ENCODE data around the gene RUVBL2.

Gene RUVBL2

GRCh38 chr19:48989701-48990291, 3.9 kb upstream of the RUVBL2 start:
- TF ChIP-seq, protein P1, sequence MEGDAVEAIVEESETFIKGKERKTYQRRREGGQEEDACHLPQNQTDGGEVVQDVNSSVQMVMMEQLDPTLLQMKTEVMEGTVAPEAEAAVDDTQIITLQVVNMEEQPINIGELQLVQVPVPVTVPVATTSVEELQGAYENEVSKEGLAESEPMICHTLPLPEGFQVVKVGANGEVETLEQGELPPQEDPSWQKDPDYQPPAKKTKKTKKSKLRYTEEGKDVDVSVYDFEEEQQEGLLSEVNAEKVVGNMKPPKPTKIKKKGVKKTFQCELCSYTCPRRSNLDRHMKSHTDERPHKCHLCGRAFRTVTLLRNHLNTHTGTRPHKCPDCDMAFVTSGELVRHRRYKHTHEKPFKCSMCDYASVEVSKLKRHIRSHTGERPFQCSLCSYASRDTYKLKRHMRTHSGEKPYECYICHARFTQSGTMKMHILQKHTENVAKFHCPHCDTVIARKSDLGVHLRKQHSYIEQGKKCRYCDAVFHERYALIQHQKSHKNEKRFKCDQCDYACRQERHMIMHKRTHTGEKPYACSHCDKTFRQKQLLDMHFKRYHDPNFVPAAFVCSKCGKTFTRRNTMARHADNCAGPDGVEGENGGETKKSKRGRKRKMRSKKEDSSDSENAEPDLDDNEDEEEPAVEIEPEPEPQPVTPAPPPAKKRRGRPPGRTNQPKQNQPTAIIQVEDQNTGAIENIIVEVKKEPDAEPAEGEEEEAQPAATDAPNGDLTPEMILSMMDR (IDR thresholded peaks at IDR 0.05): no peak
- TF ChIP-seq ZFX (IDR thresholded peaks at IDR 0.05; ENCODE audit: borderline replicate concordance): no peak
- H3K27ac ChIP-seq: no peak overlapping the region

DNA sequence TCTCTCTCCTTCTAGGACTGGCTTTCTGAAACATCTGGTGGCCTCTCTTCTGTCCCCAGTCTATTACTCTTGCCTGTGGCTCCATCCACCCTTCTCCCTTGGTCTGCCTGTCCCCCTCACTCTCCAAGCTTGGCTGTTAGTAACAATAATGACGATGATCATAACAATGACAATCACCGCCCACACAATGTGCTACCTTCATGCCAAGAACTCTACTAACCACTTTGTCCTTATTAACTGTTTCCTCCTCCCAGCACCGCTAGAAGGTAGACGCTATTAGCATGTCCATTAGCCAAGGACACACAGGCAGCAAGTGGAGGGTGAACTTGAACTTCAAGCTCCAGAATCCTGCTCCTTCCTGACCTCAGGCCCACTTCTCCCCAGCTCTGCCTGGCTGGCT, 3.3 kb upstream of the RUVBL2 start:
- TF ChIP-seq, protein P1 (IDR thresholded peaks at IDR 0.05): no peak
- no peak for TF ChIP-seq ZFX (IDR thresholded peaks at IDR 0.05; ENCODE audit: borderline replicate concordance)
- H3K27ac ChIP-seq: 0 out of 2 replicates have a peak overlapping the region, but pooled peaks have one; percentile 2

DNA sequence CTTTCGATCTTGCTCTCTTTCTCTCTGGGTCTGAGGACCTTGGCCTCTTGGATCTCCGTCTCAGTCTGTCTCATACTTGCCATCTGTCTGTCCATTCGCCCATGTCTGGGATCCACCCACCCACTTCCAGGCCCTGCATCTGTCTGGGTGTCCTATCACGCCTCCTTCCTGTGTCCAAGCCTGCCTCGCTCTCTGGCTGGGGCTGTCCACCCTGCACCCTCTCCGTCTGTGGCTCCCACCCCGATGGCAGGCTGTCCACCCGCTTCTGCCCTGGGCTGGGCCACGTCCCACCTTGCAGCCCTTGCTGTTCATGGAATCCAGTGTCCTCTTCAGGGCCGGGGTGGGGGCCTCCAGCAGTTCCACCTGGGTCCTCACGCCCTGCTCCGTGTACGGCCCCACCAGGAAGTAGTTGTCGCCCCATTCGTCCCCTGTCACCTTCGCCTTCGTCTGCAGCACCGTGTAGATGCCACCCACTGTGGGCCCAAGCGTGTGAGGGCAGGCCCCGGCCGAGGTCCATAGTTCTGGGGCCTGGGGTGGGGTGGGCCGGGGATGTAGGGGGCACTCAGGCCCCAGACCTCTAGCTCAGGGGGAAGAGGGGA, 2.6 kb upstream of the RUVBL2 start:
- TF ChIP-seq, protein P1 (IDR thresholded peaks at IDR 0.05): no peak
- TF ChIP-seq ZFX (IDR thresholded peaks at IDR 0.05; ENCODE audit: borderline replicate concordance): no peak
- 0 out of 2 replicates have a peak overlapping the region, but pooled peaks have one; percentile 2 for H3K27ac ChIP-seq

DNA sequence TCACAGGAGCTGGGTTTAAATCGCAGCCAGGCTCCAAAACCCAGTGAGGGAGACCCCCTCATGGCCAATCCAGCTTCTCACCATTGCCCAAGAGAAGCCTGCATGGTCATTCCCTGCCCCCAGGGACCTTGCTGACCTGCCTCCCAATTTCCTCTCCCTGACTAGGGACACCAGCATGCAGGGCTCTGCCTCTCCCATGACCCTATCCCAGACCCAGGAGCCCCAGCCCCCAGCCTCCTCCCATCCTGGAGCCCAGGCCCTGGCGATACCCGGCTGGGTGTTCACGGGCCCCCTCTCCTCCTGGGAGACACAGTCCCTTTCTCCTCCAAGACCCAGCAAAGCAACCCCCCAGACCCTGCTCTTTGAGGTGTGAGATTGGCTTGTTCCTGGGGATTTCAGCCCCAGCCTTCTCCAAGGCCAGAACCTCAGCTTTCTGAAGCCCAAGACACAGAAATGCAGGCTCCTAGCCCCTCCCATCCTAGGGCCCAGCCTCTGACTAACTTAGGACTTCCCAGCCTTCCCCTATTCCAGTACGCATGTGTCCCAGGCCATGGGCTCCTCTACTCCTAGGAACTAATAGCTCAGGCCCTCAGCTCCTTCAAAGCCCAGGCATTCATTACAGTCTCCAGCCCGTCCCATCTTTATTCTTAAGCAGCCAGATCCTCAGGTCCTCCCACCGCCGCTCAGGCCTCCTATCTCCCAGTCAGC, 1.7 kb upstream of the RUVBL2 start:
- TF ChIP-seq, protein P1 (IDR thresholded peaks at IDR 0.05): no peak
- no peak for TF ChIP-seq ZFX (IDR thresholded peaks at IDR 0.05; ENCODE audit: borderline replicate concordance)
- H3K27ac ChIP-seq: peak overlapping the region; percentile 92

- H3K27ac ChIP-seq: peak overlapping the region; percentile 92
- TF ChIP-seq, protein P1 (IDR thresholded peaks at IDR 0.05): no peak
- no peak for TF ChIP-seq ZFX (IDR thresholded peaks at IDR 0.05; ENCODE audit: borderline replicate concordance)
Measured at GRCh38 chr19:48992581-48993174, 1.0 kb upstream of the RUVBL2 start.

GRCh38 chr19:48994035-48994386, 324 bp downstream of the RUVBL2 start:
- peak overlapping the region; percentile 92 for H3K27ac ChIP-seq
- TF ChIP-seq, protein P1 (IDR thresholded peaks at IDR 0.05): no peak
- TF ChIP-seq ZFX (IDR thresholded peaks at IDR 0.05; ENCODE audit: borderline replicate concordance): no peak
